ENCODE data around the gene EDN1.
"Not testable (repeated sequence)": the region's sequence is repeated elsewhere in the genome, so short reads cannot be mapped to it uniquely, and the experiment has no call there.

EDN1 gene

DNA sequence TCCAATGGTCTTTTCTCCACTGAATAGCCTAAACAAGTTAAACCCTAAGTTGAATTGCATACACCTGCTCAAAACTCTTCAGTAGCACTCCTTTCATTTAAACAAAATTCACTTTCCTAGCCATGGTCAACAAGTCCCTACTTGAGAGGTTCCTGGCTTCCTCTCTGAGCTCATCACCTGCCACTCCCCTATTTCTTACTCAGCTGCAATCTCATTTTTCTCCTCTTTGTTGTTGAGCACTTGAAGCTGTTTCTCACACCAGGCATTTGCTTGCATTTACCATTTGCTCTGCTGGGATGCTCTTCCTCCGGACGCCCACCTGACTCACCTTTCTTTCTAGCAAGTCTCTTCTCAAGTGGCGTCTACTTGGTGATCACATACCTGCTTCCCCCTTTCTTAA is 38.5 kb downstream of the EDN1 start:
- no peak overlapping the region for H2AFZ ChIP-seq (ENCODE audit: low read depth, low read length, severe bottlenecking)
- no peaks in the 10 kb centered on the region for H4K20me1 ChIP-seq (ENCODE audit: low read depth, low read length)
- no peak overlapping the region for H3K27ac ChIP-seq (ENCODE audit: low read depth, low read length)
- no peaks in the 10 kb centered on the region for H3F3A ChIP-seq (ENCODE audit: insufficient read depth)
- TF ChIP-seq, protein P1, sequence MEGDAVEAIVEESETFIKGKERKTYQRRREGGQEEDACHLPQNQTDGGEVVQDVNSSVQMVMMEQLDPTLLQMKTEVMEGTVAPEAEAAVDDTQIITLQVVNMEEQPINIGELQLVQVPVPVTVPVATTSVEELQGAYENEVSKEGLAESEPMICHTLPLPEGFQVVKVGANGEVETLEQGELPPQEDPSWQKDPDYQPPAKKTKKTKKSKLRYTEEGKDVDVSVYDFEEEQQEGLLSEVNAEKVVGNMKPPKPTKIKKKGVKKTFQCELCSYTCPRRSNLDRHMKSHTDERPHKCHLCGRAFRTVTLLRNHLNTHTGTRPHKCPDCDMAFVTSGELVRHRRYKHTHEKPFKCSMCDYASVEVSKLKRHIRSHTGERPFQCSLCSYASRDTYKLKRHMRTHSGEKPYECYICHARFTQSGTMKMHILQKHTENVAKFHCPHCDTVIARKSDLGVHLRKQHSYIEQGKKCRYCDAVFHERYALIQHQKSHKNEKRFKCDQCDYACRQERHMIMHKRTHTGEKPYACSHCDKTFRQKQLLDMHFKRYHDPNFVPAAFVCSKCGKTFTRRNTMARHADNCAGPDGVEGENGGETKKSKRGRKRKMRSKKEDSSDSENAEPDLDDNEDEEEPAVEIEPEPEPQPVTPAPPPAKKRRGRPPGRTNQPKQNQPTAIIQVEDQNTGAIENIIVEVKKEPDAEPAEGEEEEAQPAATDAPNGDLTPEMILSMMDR (IDR thresholded peaks at IDR 0.05; ENCODE audit: insufficient read depth, low read length, poor library complexity, severe bottlenecking): no peak
- TF ChIP-seq EZH2phosphoT487 (conservative IDR thresholded peaks at IDR 0.05; ENCODE audit: low read length): no peak
- no peaks in the 10 kb centered on the region for H3K36me3 ChIP-seq (ENCODE audit: low read length)
- H3K4me2 ChIP-seq (ENCODE audit: low read depth, low read length, poor library complexity, severe bottlenecking): no peak overlapping the region
- no peaks in the 10 kb centered on the region for H3K27me3 ChIP-seq (ENCODE audit: low read length)
- H3K79me2 ChIP-seq (ENCODE audit: insufficient read depth, low read length): no peaks in the 10 kb centered on the region
- no peaks in the 10 kb centered on the region for H3K9me2 ChIP-seq (replicated peaks; ENCODE audit: insufficient read depth, low read length)
- no peak overlapping the region for H3K9ac ChIP-seq (ENCODE audit: low read length)
- no peak overlapping the region for H3K4me3 ChIP-seq (ENCODE audit: insufficient read depth, low read length, poor library complexity, severe bottlenecking)
- H3K9me3 ChIP-seq (ENCODE audit: insufficient read depth, low read length): no peaks in the 10 kb centered on the region

- no peak overlapping the region for H3K4me2 ChIP-seq (ENCODE audit: low read depth, low read length, poor library complexity, severe bottlenecking)
- H3K4me3 ChIP-seq (ENCODE audit: insufficient read depth, low read length, poor library complexity, severe bottlenecking): no peak overlapping the region
- H3K27ac ChIP-seq (ENCODE audit: low read depth, low read length): no peak overlapping the region
- H3K27me3 ChIP-seq (ENCODE audit: low read length): no peaks in the 10 kb centered on the region
- H2AFZ ChIP-seq (ENCODE audit: low read depth, low read length, severe bottlenecking): no peak overlapping the region
- no peaks in the 10 kb centered on the region for H3K36me3 ChIP-seq (ENCODE audit: low read length)
- TF ChIP-seq, protein P1 (IDR thresholded peaks at IDR 0.05; ENCODE audit: insufficient read depth, low read length, poor library complexity, severe bottlenecking): no peak
- TF ChIP-seq EZH2phosphoT487 (conservative IDR thresholded peaks at IDR 0.05; ENCODE audit: low read length): no peak
- no peaks in the 10 kb centered on the region for H3F3A ChIP-seq (ENCODE audit: insufficient read depth)
- no peaks in the 10 kb centered on the region for H3K79me2 ChIP-seq (ENCODE audit: insufficient read depth, low read length)
- no peaks in the 10 kb centered on the region for H3K9me3 ChIP-seq (ENCODE audit: insufficient read depth, low read length)
- H3K9me2 ChIP-seq (replicated peaks; ENCODE audit: insufficient read depth, low read length): no peaks in the 10 kb centered on the region
- no peaks in the 10 kb centered on the region for H4K20me1 ChIP-seq (ENCODE audit: low read depth, low read length)
- H3K9ac ChIP-seq (ENCODE audit: low read length): no peak overlapping the region
Observed at GRCh38 chr6:12331474-12331873, 41.3 kb downstream of the EDN1 start.

GRCh38 chr6:12331951-12332749 is 42.0 kb downstream of the EDN1 start:
- Histone ChIP-seq H3K9me2 (replicated peaks; ENCODE audit: insufficient read depth, low read length) (no peaks in the 10 kb centered on the region), H4K20me1 (ENCODE audit: low read depth, low read length) (no peaks in the 10 kb centered on the region), H3K27me3 (ENCODE audit: low read length) (no peaks in the 10 kb centered on the region), H3K27ac (ENCODE audit: low read depth, low read length) (no peak overlapping the region), H3F3A (ENCODE audit: insufficient read depth) (no peaks in the 10 kb centered on the region), H3K4me3 (ENCODE audit: insufficient read depth, low read length, poor library complexity, severe bottlenecking) (no peak overlapping the region), H3K79me2 (ENCODE audit: insufficient read depth, low read length) (no peaks in the 10 kb centered on the region), H2AFZ (ENCODE audit: low read depth, low read length, severe bottlenecking) (no peak overlapping the region), H3K4me2 (ENCODE audit: low read depth, low read length, poor library complexity, severe bottlenecking) (no peak overlapping the region), H3K9ac (ENCODE audit: low read length) (no peak overlapping the region), H3K9me3 (ENCODE audit: insufficient read depth, low read length) (no peaks in the 10 kb centered on the region), H3K36me3 (ENCODE audit: low read length) (no peaks in the 10 kb centered on the region)
- TF ChIP-seq, protein P1 (IDR thresholded peaks at IDR 0.05; ENCODE audit: insufficient read depth, low read length, poor library complexity, severe bottlenecking): no peak
- no peak for TF ChIP-seq EZH2phosphoT487 (conservative IDR thresholded peaks at IDR 0.05; ENCODE audit: low read length)

DNA sequence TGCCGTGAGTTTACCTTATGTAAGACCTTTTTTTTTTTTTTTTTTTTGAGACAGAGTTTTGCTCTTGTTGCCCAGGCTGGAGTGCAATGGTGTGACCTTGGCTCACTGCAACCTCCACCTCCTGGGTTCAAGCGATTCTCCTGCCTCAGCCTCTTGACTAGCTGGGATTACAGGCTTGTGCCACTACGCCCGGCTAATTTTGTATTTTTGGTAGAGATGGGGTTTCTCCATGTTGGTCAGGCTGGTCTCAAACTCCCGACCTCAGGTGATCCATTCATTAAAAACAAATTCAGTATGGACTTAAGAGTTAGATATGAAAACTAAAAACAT is 42.6 kb downstream of the EDN1 start:
- not testable (repeated sequence) for H3K9ac ChIP-seq (ENCODE audit: low read length)

More for the DNA sequence above, 42.6 kb downstream of the EDN1 start:
- H3K36me3 ChIP-seq (ENCODE audit: low read length); H4K20me1 ChIP-seq (ENCODE audit: low read depth, low read length); H3F3A ChIP-seq (ENCODE audit: insufficient read depth); H3K9me3 ChIP-seq (ENCODE audit: insufficient read depth, low read length); H3K4me3 ChIP-seq (ENCODE audit: insufficient read depth, low read length, poor library complexity, severe bottlenecking); H3K27me3 ChIP-seq (ENCODE audit: low read length); H3K4me2 ChIP-seq (ENCODE audit: low read depth, low read length, poor library complexity, severe bottlenecking); H3K27ac ChIP-seq (ENCODE audit: low read depth, low read length); H3K79me2 ChIP-seq (ENCODE audit: insufficient read depth, low read length); H2AFZ ChIP-seq (ENCODE audit: low read depth, low read length, severe bottlenecking); H3K9me2 ChIP-seq (replicated peaks; ENCODE audit: insufficient read depth, low read length): not testable (repeated sequence)

Data from SU-DHL-6 (cell line).